ENCODE data around the gene PLA2G1B. TPM values are rescaled to one million over a fixed set of nuclear protein-coding genes. Genes with fewer than 3 reads are reported as not detected.

Gene PLA2G1B
- total RNA-seq, 2 experiments from 2014 or later = not detected

GRCh38 chr12:120362516-120363273 is 35.1 kb upstream of the PLA2G1B start:
- Histone ChIP-seq H3K4me2 (ENCODE audit: low read length) (no peak overlapping the region), H3K27ac (ENCODE audit: low read depth, low read length, poor library complexity, severe bottlenecking) (no peak overlapping the region), H3K36me3 (ENCODE audit: insufficient read depth, low read length) (no peaks in the 10 kb centered on the region), H2AFZ (ENCODE audit: low read length) (no peak overlapping the region), H3K9me2 (ENCODE audit: insufficient read depth, low read length) (no peaks in the 10 kb centered on the region), H3K4me1 (ENCODE audit: insufficient read depth, low read length, poor library complexity, severe bottlenecking) (no peaks in the 10 kb centered on the region), H4K20me1 (ENCODE audit: insufficient read depth, low read length) (no peaks in the 10 kb centered on the region), H3K9me3 (ENCODE audit: low read length) (no peaks in the 10 kb centered on the region), H3K79me2 (ENCODE audit: insufficient read depth, low read depth, low read length) (no peaks in the 10 kb centered on the region), H3K4me3 (ENCODE audit: low read depth, low read length, poor library complexity, severe bottlenecking) (no peak overlapping the region)
- POLR2A ChIA-PET = no interaction called here
- TF ChIP-seq EZH2phosphoT487 (IDR thresholded peaks at IDR 0.05; ENCODE audit: borderline replicate concordance, low read depth, low read length) = no peak
- no peak for TF ChIP-seq CTCF (conservative IDR thresholded peaks at IDR 0.05; ENCODE audit: low read length)
- CTCF ChIA-PET (ENCODE audit: unreplicated experiment) = no interaction called here
- DNase-seq (ENCODE audit: low spot score) = no peak
- no TSS peak for BruUV-seq (replicated peaks)
- intact Hi-C loops (cut with micrococcal nuclease; ENCODE audit: unreplicated experiment) = no loop called here

GRCh38 chr12:120361506-120362208 is 34.1 kb upstream of the PLA2G1B start:
- DNase-seq (ENCODE audit: low spot score) = no peak
- intact Hi-C loops (cut with micrococcal nuclease; ENCODE audit: unreplicated experiment) = no loop called here
- Histone ChIP-seq H3K27ac (ENCODE audit: low read depth, low read length, poor library complexity, severe bottlenecking) (no peak overlapping the region), H3K4me2 (ENCODE audit: low read length) (no peak overlapping the region), H3K4me1 (ENCODE audit: insufficient read depth, low read length, poor library complexity, severe bottlenecking) (no peaks in the 10 kb centered on the region), H3K4me3 (ENCODE audit: low read depth, low read length, poor library complexity, severe bottlenecking) (no peak overlapping the region), H3K79me2 (ENCODE audit: insufficient read depth, low read depth, low read length) (no peaks in the 10 kb centered on the region), H3K9me2 (ENCODE audit: insufficient read depth, low read length) (no peaks in the 10 kb centered on the region), H2AFZ (ENCODE audit: low read length) (no peak overlapping the region), H3K36me3 (ENCODE audit: insufficient read depth, low read length) (no peaks in the 10 kb centered on the region), H4K20me1 (ENCODE audit: insufficient read depth, low read length) (no peaks in the 10 kb centered on the region), H3K9me3 (ENCODE audit: low read length) (no peaks in the 10 kb centered on the region)
- TF ChIP-seq CTCF (conservative IDR thresholded peaks at IDR 0.05; ENCODE audit: low read length) (no peak), EZH2phosphoT487 (IDR thresholded peaks at IDR 0.05; ENCODE audit: borderline replicate concordance, low read depth, low read length) (no peak)
- CTCF ChIA-PET (ENCODE audit: unreplicated experiment) = no interaction called here
- no TSS peak for BruUV-seq (replicated peaks)
- POLR2A ChIA-PET = no interaction called here

GRCh38 chr12:120359128-120359527 is 31.5 kb upstream of the PLA2G1B start:
- no peak for DNase-seq (ENCODE audit: low spot score)
- H3K4me3 ChIP-seq (ENCODE audit: low read depth, low read length, poor library complexity, severe bottlenecking) = no peak overlapping the region
- no peak for TF ChIP-seq EZH2phosphoT487 (IDR thresholded peaks at IDR 0.05; ENCODE audit: borderline replicate concordance, low read depth, low read length)
- TF ChIP-seq CTCF (conservative IDR thresholded peaks at IDR 0.05; ENCODE audit: low read length) = no peak
- no peaks in the 10 kb centered on the region for H3K36me3 ChIP-seq (ENCODE audit: insufficient read depth, low read length)
- intact Hi-C loops (cut with micrococcal nuclease; ENCODE audit: unreplicated experiment) = no loop called here
- no peak overlapping the region for H3K27ac ChIP-seq (ENCODE audit: low read depth, low read length, poor library complexity, severe bottlenecking)
- POLR2A ChIA-PET = no interaction called here
- no peaks in the 10 kb centered on the region for H3K79me2 ChIP-seq (ENCODE audit: insufficient read depth, low read depth, low read length)
- no peaks in the 10 kb centered on the region for H3K4me1 ChIP-seq (ENCODE audit: insufficient read depth, low read length, poor library complexity, severe bottlenecking)
- no peak overlapping the region for H2AFZ ChIP-seq (ENCODE audit: low read length)
- H3K9me2 ChIP-seq (ENCODE audit: insufficient read depth, low read length) = no peaks in the 10 kb centered on the region
- no peaks in the 10 kb centered on the region for H3K9me3 ChIP-seq (ENCODE audit: low read length)
- CTCF ChIA-PET (ENCODE audit: unreplicated experiment) = no interaction called here
- H3K4me2 ChIP-seq (ENCODE audit: low read length) = no peak overlapping the region
- no peaks in the 10 kb centered on the region for H4K20me1 ChIP-seq (ENCODE audit: insufficient read depth, low read length)
- no TSS peak for BruUV-seq (replicated peaks)
